HepG2 (cell line): ENCODE measurements around the gene KCNK6. TPM values are rescaled to one million over a fixed set of nuclear protein-coding genes. Genes with fewer than 3 reads are reported as not detected.
A peak's percentile ranks its signal among the peaks of the same experiment; 100 is the strongest.

ENCODE experiments used
- ATAC-seq: fragments of 200-7000 bp; cut with Tn5 transposase; 3 replicates; pipeline ENCODE4 v1.9.1; 2020; ENCODE audit warnings: mild to moderate bottlenecking, moderate library complexity
- BruUV-seq: library from RNA; stranded (reverse); fragments of 400-500 nt; replicated peaks from 2 replicates; lab custom pipeline; 2021; lab: Mats Ljungman, UMichigan
- CTCF ChIA-PET: fragments of 300-600 bp; formaldehyde crosslinking; extraction: SDS; loops from one replicate; lab custom pipeline; 2021; ENCODE audit warnings: low total read pairs, inconsistent platforms, low intra/inter-chr PET ratio; lab: Yijun Ruan, JAX
- POLR2A ChIA-PET: fragments of 350-600 bp; sonication (Branson Sonifier 250); formaldehyde crosslinking; loops from one replicate; lab custom pipeline; 2020; ENCODE audit warnings: antibody characterized with exemption, inconsistent platforms; lab: Yijun Ruan, JAX
- DNase-seq: peaks from one replicate; pipeline ENCODE4 v3.0.0-alpha.2; 2015; ENCODE audit warnings: low spot score
- FAIRE-seq: peaks from 3 replicates; lab custom pipeline; 2011; peaks lifted over from hg19 to GRCh38; lab: Jason Lieb, UNC
- H2AFZ ChIP-seq: one replicate; pipeline ENCODE4 v1.6.1; 2011; ENCODE audit warnings: low read length, inconsistent platforms
- H3K27ac ChIP-seq: fragments of 300-600 bp; 3 replicates; pipeline ENCODE4 v1.8.0; 2011; ENCODE audit warnings: mixed run types, mild to moderate bottlenecking, mixed read lengths, low read length, inconsistent platforms; ENCODE audit not compliant: insufficient read depth; ENCODE audit errors: extremely low read length
- H3K27me3 ChIP-seq, 2 experiments: fragments of 200-600 bp in 1 of 2; 2 replicates in 1 of 2; 3 replicates in 1 of 2; pipeline versions ENCODE4 v1.6.0 to v1.8.0; 2011; ENCODE audit warnings: low read length in 2 of 2, mild to moderate bottlenecking in 2 of 2, moderate library complexity in 2 of 2, inconsistent platforms in 1 of 2; ENCODE audit not compliant: insufficient read depth in 2 of 2, control insufficient read depth in 1 of 2
- H3K36me3 ChIP-seq, 2 experiments: fragments of 200-600 bp in 1 of 2; replicated peaks in 1 of 2; 2 replicates in 1 of 2; 3 replicates in 1 of 2; pipeline versions ENCODE4 v1.5.1 to v1.8.0; 2011; ENCODE audit warnings: low read length in 2 of 2, inconsistent platforms in 1 of 2; ENCODE audit not compliant: insufficient read depth in 2 of 2, control insufficient read depth in 1 of 2
- H3K4me1 ChIP-seq: 2 replicates; pipeline ENCODE4 v1.5.1; 2012; ENCODE audit warnings: low read length, inconsistent platforms; ENCODE audit not compliant: insufficient read depth
- H3K4me2 ChIP-seq: 2 replicates; pipeline ENCODE4 v1.6.0; 2011; ENCODE audit warnings: low read depth, low read length, inconsistent platforms
- H3K4me3 ChIP-seq, 3 experiments: fragments of 200-600 bp in 1 of 3; sonication (generic), shearing (Covaris generic) in 1 of 3; replicated peaks in 1 of 3; 2 replicates each; pipeline ENCODE4 v1.5.1; 2011 to 2016; ENCODE audit warnings: low read length in 3 of 3, inconsistent platforms in 2 of 3, low read depth in 2 of 3, mild to moderate bottlenecking in 2 of 3, control low read depth in 1 of 3, mixed read lengths in 1 of 3; ENCODE audit not compliant: insufficient read depth in 1 of 3
- H3K79me2 ChIP-seq: one replicate; pipeline ENCODE4 v1.6.1; 2011; ENCODE audit warnings: low read length, inconsistent platforms; ENCODE audit not compliant: insufficient read depth
- H3K9ac ChIP-seq: 2 replicates; pipeline ENCODE4 v1.6.0; 2011; ENCODE audit warnings: mild to moderate bottlenecking, low read depth, low read length, inconsistent platforms; ENCODE audit not compliant: insufficient read depth
- H3K9me3 ChIP-seq: 2 replicates; pipeline ENCODE4 v1.5.1; 2012; ENCODE audit warnings: mild to moderate bottlenecking, low read length
- H4K20me1 ChIP-seq: 2 replicates; pipeline ENCODE4 v1.6.0; 2011; ENCODE audit warnings: inconsistent platforms, mild to moderate bottlenecking, low read length, moderate library complexity; ENCODE audit not compliant: insufficient read depth
- ARHGAP35 ChIP-seq: sonication (generic); formaldehyde crosslinking; IDR thresholded peaks from 2 replicates; pipeline ENCODE4 v1.9.0; 2022; ENCODE audit warnings: mild to moderate bottlenecking, inconsistent platforms, moderate library complexity, missing genetic modification reagents, borderline replicate concordance
- CBX2 ChIP-seq, 2 experiments: fragments of 200-600 bp in 1 of 2; sonication (generic); formaldehyde crosslinking in 1 of 2; IDR thresholded peaks; 2 replicates each; pipeline versions ENCODE4 v1.7.0 to v1.8.1; 2018 to 2022; ENCODE audit warnings: low read depth in 2 of 2, low read length in 1 of 2, mild to moderate bottlenecking in 1 of 2, missing genetic modification reagents in 1 of 2
- CC2D1A ChIP-seq: sonication (generic); formaldehyde crosslinking; IDR thresholded peaks from 2 replicates; pipeline ENCODE4 v1.8.1; 2023; ENCODE audit warnings: mild to moderate bottlenecking, missing genetic modification reagents
- ETV5 ChIP-seq: IDR thresholded peaks from 2 replicates; pipeline ENCODE4 v1.6.1; 2018; ENCODE audit warnings: missing biosample characterization, missing genetic modification reagents, inconsistent platforms, borderline replicate concordance
- KLF16 ChIP-seq, 2 experiments: sonication (generic) in 1 of 2; formaldehyde crosslinking in 1 of 2; IDR thresholded peaks; 2 replicates each; pipeline versions ENCODE4 v1.6.1 to v1.8.0; 2016 to 2023; ENCODE audit warnings: missing genetic modification reagents in 2 of 2, missing compliant biosample characterization in 1 of 2
- KMT2A ChIP-seq: sonication (generic); formaldehyde crosslinking; IDR thresholded peaks from 2 replicates; pipeline ENCODE4 v1.4.0; 2020; ENCODE audit warnings: missing genetic modification reagents
- MYC ChIP-seq: sonication (generic); formaldehyde crosslinking; IDR thresholded peaks from 2 replicates; pipeline ENCODE4 v1.9.0; 2021; ENCODE audit warnings: missing genetic modification reagents, borderline replicate concordance
- NFAT5 ChIP-seq: sonication (generic); formaldehyde crosslinking; IDR thresholded peaks from 2 replicates; pipeline ENCODE4 v1.4.0; 2020; ENCODE audit warnings: missing genetic modification reagents
- POLR2A ChIP-seq, 2 experiments: IDR thresholded peaks; 2 replicates each; pipeline ENCODE4 v1.6.1; 2011; ENCODE audit warnings: low read depth in 2 of 2, low read length in 2 of 2, mild to moderate bottlenecking in 1 of 2, moderate library complexity in 1 of 2; ENCODE audit not compliant: insufficient read depth in 1 of 2
- ZFP37 ChIP-seq: sonication (generic); formaldehyde crosslinking; IDR thresholded peaks from 2 replicates; pipeline ENCODE4 v1.4.0; 2020; ENCODE audit warnings: missing genetic modification reagents, borderline replicate concordance
- ZFY ChIP-seq: sonication (generic); formaldehyde crosslinking; IDR thresholded peaks from 2 replicates; pipeline ENCODE4 v1.4.0; 2020; ENCODE audit warnings: missing genetic modification reagents
- ZNF326 ChIP-seq: sonication (generic); formaldehyde crosslinking; IDR thresholded peaks from 2 replicates; pipeline ENCODE4 v1.4.0; 2020; ENCODE audit warnings: missing genetic modification reagents, borderline replicate concordance
- ZNF772 ChIP-seq: sonication (generic); formaldehyde crosslinking; IDR thresholded peaks from 2 replicates; pipeline ENCODE4 v1.5.0; 2020; ENCODE audit warnings: mild to moderate bottlenecking, missing genetic modification reagents
- ZNF781 ChIP-seq: sonication (generic); formaldehyde crosslinking; IDR thresholded peaks from 2 replicates; pipeline ENCODE4 v1.5.1; 2020; ENCODE audit warnings: borderline replicate concordance, mild to moderate bottlenecking, missing genetic modification reagents; ENCODE audit errors: not compliant biosample characterization
- ZNF850 ChIP-seq: sonication (generic); formaldehyde crosslinking; conservative IDR thresholded peaks from 2 replicates; pipeline ENCODE4 v1.9.0; 2021; ENCODE audit warnings: mild to moderate bottlenecking, missing genetic modification reagents
- WGBS: methylation state at CpG from one replicate; pipeline ENCODE4 v1.1.6; 2017; ENCODE audit warnings: low lambda C conversion rate; 5-methylcytosine and 5-hydroxymethylcytosine counted together
- in situ Hi-C: cut with HindIII; loops from 2 replicates; pipeline ENCODE4 v1.10.0; 2017; ENCODE audit warnings: low pct_unique_long_range_greater_than_20kb; ENCODE audit not compliant: extremely low pct_ligation_motif_present
- intact Hi-C: fragments of 100-400 bp; cut with micrococcal nuclease; formaldehyde crosslinking; loops from one replicate; pipeline ENCODE4 v1.10.0; 2022; ENCODE audit not compliant: unreplicated experiment
- polyA plus RNA-seq, 8 experiments: library from polyadenylated mRNA; depleted of rRNA in 3 of 8; stranded (reverse) in 7 of 8; unstranded in 1 of 8; fragments of >200 nt; fragmentation: Illumina TruSeq in 4 of 8; extraction: Trizol in 4 of 8; gene quantifications; 2 replicates each; pipeline versions ENCODE4 v1.2.1 to v1.2.3, GENCODE V29; 2011 to 2016; ENCODE audit warnings: low read depth in 4 of 8, missing spikeins in 1 of 8, mixed read lengths in 1 of 8; ENCODE audit not compliant: insufficient read depth in 1 of 8
- total RNA-seq, 5 experiments: library from RNA; depleted of rRNA; stranded (reverse); fragments of >200 nt; fragmentation: Illumina TruSeq; extraction: Trizol; gene quantifications; 2 replicates each; pipeline ENCODE4 v1.2.3, GENCODE V29; 2016; ENCODE audit warnings: low read depth in 1 of 5
- TF ChIP-seq, protein P1 (sequence below): sonication (generic); formaldehyde crosslinking; IDR thresholded peaks from 2 replicates; pipeline ENCODE4 v1.5.0; 2020; ENCODE audit warnings: missing genetic modification reagents, mild to moderate bottlenecking, borderline replicate concordance
- TF ChIP-seq, protein P2 (sequence below): fragments of 450-650 bp; IDR thresholded peaks from 2 replicates; pipeline ENCODE4 v1.6.1; 2017

Gene KCNK6
- total and polyA plus RNA-seq, 2 of the 13 experiments (the other 11 are each of a cell fraction or from before 2014, with no cell fraction given) = 0.03 TPM; not detected in 1

DNA sequence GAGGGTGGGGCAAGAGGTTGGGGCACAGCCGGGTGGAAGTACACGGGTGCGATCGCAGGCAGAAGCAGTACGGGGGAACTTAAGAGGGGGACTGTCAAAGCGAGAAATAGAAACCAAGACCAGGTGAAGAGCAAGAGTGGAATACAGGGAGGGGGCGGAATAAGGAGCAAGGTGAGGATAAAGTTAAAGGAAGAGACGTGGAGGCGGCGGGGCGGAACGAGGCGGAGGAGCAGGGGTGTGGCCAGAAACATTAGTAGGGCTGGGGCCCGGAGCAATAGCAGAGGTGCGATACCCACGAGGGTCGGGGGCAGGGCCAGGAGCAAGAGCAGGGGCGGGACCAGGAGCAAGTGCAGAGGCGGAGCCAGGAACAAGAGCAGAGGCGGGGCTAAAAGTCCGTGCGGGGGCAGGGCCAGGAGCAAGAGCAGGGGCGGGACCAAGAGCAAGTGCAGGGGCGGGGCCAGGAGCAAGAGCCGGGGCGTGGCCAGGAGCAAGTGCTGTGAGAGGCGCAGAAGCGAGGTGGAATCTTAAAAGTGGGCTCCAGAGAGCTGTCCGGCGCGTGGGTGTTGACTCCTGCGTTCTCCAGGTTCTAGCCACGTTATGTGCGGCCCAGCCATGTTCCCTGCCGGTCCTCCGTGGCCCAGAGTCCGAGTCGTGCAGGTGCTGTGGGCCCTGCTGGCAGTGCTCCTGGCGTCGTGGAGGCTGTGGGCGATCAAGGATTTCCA, 17.2 kb downstream of the KCNK6 start:
- Histone ChIP-seq H3K79me2 (no peaks in the 10 kb centered on the region), H2AFZ (peak overlapping the region; percentile 55), H3K9me3 (no peaks in the 10 kb centered on the region), H3K4me1 (peaks cover 10% of the 10 kb centered on the region), H3K4me3 (peak overlapping the region; percentile 74 to 85 (median 75)), H4K20me1 (no peaks in the 10 kb centered on the region), H3K27ac (peak overlapping the region; percentile 30), H3K27me3 (no peaks in the 10 kb centered on the region), H3K4me2 (peak overlapping the region; percentile 99), H3K9ac (peak overlapping the region; percentile 48), H3K36me3 (no peaks in the 10 kb centered on the region)
- WGBS = 2% methylated on average over 29 of the region's 41 CpGs
- CTCF ChIA-PET = interaction anchor here (3.5 kb wide), 1 partner anchor 103 kb away, joined by 27 read pairs; no protein-coding TSS in a partner anchor
- FAIRE-seq (peak; percentile 47), DNase-seq (peak; percentile 70), ATAC-seq (peak; percentile 64)
- POLR2A ChIA-PET = interaction anchor here (2.1 kb wide), 1 partner anchor 38 kb away, joined by 25 read pairs; the partner anchor contains the start of gene PSMD8
- intact Hi-C loops (no loop called here), in situ Hi-C loops (no loop called here)
- no TSS peak for BruUV-seq
- no peak for TF ChIP-seq KLF16 (CRISPR knock-in tag; IDR thresholded peaks at IDR 0.05)
- no peak for TF ChIP-seq ETV5 (CRISPR knock-in tag)
- TF ChIP-seq NFAT5 (CRISPR knock-in tag) = no peak
- no peak for TF ChIP-seq ARHGAP35 (CRISPR knock-in tag)
- no peak for TF ChIP-seq ZNF326 (CRISPR knock-in tag)
- TF ChIP-seq, protein P1, sequence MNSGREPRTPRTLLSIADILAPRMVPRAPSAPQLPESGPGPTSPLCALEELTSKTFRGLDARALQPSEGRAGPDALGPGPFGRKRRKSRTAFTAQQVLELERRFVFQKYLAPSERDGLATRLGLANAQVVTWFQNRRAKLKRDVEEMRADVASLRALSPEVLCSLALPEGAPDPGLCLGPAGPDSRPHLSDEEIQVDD (CRISPR knock-in tag) = no peak
- TF ChIP-seq POLR2A (IDR thresholded peaks at IDR 0.05; ENCODE audit: insufficient read depth in 1 of 2, low read depth in 2 of 2, low read length in 2 of 2) = peak in 1 of 2 experiments; percentile 59; a peak in 2 of 4 replicates
- TF ChIP-seq MYC = peak; percentile 23; the same call in 1 of the 2 replicates
- TF ChIP-seq CBX2 (IDR thresholded peaks at IDR 0.05; ENCODE audit: low read depth, low read length) = no peak
- no peak for TF ChIP-seq CBX2 (CRISPR knock-in tag; IDR thresholded peaks at IDR 0.05; ENCODE audit: low read depth)
- TF ChIP-seq, protein P2, sequence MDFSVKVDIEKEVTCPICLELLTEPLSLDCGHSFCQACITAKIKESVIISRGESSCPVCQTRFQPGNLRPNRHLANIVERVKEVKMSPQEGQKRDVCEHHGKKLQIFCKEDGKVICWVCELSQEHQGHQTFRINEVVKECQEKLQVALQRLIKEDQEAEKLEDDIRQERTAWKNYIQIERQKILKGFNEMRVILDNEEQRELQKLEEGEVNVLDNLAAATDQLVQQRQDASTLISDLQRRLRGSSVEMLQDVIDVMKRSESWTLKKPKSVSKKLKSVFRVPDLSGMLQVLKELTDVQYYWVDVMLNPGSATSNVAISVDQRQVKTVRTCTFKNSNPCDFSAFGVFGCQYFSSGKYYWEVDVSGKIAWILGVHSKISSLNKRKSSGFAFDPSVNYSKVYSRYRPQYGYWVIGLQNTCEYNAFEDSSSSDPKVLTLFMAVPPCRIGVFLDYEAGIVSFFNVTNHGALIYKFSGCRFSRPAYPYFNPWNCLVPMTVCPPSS = no peak
- no peak for TF ChIP-seq CC2D1A
- TF ChIP-seq ZNF850 (CRISPR knock-in tag) = no peak
- no peak for TF ChIP-seq ZFP37 (CRISPR knock-in tag)
- TF ChIP-seq KMT2A (CRISPR knock-in tag) = no peak
- 0 out of 2 replicates have a peak, but pooled peaks have one; percentile 17 for TF ChIP-seq ZFY
- TF ChIP-seq ZNF772 (CRISPR knock-in tag) = no peak
- TF ChIP-seq ZNF781 (CRISPR knock-in tag) = no peak
